ENCODE measurements around the gene NEDD4L. TPM values are rescaled to one million over a fixed set of nuclear protein-coding genes. Genes with fewer than 3 reads are reported as not detected.
"Not testable (repeated sequence)": the region's sequence is repeated elsewhere in the genome, so short reads cannot be mapped to it uniquely, and the experiment has no call there.

Gene NEDD4L
- total RNA-seq, 1 donor from 2014 or later, result 99.5 TPM

DNA sequence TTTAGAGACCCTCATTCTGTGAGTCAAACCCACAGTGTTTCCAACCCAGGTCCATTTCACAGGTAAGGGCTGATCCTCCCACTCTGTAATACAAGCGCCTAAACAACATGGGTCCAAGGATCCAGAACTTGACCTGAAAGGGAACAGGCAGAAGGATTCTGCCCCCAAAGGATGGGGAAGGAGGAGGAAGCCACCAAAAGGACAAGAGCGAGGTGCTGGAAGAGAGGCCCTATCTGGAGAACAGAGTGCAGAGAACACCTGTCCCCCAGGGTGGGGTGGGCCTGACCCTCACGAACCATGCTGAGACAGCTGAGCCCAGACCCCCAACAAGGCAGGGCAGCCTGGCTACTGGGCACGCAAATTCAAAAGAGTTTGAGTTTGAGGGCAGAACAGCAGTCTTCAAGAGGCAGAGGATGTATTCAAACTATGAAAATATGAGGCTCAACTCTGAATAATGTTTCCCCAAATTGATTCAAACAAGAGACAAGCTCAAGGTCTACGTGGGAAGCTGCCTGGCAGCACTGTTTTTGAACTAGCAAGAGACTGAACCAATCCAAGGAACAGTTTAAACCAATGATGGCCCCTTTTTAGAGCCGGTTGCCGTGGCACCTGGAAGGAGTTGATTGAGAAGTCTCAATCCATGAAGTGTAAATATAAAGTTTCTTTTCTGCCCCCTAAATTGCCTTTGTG, 372.1 kb downstream of the NEDD4L start:
- no peak for DNase-seq (ENCODE audit: low spot score)

DNA sequence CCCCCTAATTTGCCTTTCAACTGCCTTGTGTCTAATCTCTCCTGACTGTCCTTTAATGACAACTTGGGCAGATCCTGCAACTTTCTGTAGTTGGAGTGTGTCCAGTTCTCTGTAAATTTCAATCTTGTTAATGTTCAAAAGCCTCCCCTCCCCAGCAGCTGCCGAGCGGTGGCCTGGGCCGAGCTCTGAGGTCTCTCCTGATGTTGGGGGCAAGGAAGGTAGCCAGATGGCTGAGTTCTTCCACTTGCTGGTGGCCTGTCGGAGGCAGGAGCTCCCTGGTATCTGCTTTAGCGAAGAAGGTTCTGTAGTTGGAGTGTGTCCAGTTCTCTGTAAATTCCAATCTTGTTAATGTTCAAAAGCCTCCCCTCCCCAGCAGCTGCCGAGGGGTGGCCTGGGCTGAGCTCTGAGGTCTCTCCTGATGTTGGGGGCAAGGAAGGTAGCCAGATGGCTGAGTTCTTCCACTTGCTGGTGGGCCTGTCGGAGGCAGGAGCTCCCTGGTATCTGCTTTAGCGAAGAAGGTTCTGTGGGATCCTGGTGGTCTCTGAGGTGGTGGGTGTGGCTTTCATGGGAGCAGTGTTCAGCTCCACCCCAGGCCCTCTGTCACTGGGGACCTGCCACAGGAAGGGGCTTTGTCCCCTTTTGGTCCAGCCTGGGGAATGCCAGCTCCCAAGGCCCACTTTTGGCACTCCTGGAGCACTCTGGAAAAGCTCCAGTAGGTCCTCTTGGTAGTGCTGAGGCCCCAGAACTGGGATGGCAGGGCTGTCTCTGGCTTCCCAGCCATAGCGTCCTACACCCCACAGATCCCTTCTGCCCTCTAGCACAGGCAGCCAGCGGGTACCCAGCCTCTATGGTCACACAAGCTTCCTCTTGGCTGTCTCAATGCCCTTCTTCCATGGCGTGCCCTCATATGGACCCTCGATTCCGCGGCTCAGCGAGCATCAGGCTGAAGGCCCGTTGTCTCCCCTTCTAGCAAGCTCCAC, 373.0 kb downstream of the NEDD4L start:
- DNase-seq (ENCODE audit: low spot score), result no peak

DNA sequence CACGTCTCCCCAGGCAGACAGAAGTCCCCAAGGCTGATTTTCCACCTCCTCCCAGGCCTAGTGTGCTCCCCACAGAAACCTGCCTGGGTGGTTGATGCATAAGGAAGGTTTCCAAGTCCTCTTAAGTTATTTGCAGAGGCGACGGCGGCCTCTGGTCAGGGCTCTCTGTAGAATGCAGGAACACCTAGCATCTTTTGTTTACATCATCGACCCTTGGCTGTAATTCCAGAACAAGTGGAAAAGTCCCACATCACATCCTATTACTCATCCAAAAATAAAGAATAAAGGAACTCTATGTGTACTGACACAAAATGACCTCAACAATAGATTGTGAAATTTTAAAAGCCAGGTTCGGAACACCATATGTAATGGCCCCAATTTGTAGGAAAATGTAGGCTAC, 373.7 kb downstream of the NEDD4L start:
- peak; percentile 86 for DNase-seq (ENCODE audit: low spot score)

DNA sequence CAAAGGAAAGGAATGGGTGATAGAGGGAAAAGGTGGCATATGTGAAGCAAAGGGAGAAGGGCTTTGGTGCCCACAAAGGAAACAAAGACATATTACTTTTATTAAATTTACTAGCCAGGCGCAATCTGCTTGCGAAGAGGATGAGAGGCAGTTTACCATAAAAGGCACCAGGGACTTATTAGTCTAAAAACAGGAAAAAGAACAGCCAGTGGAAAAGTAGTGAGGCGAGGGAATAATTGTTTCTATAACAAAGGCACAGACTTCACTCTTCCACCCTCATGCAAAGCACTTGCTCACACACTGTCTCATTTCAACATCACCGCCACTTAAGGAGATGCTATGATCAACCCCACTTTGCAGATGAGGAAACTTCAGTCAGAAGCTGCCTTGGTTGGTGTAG, 374.3 kb downstream of the NEDD4L start:
- DNase-seq (ENCODE audit: low spot score), result no peak

DNA sequence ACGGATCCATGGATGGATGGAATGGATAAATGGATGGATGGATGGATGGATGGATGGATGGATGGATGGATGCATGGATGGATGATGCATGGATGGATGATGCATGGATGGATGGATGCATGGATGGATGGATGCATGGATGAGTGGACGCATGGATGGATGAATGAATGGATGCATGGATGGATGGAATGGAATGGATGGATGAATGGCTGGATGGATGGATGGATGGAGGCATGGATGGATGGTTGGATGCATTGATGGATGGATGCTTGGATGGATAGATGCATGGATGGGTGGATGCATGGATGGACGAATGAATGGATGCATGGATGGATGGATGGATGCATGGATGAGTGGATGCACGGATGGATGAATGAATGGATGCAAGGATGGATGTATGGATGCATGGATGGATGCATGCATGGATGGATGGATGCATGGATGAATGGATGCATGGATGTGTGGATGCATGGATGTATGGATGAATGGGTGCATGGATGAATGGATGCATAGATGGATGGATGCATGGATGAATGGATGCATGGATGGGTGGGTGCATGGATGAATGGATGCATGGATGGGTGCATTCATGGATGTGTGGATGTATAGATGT, 375.7 kb downstream of the NEDD4L start:
- no peak for DNase-seq (ENCODE audit: low spot score)

DNA sequence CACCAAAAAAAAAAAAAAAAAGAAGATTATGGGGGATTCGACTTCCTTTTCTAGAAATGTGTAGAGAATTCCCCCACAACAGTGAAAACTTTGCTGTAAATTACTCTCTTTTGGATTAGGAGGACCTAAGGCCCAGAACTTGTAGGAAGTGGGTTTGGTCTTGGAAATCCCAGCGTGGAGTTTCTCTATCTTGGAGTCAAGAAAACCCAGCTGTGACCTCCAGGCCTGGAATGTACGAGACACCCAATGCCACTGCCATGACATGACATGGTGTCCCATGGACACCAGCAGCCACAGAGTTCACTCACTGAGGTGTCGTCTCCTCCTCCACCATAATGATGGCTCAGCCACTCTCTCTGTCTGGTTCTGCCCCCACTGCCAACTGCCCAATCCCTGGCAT, 382.6 kb downstream of the NEDD4L start:
- DNase-seq (ENCODE audit: low spot score), result no peak

DNA sequence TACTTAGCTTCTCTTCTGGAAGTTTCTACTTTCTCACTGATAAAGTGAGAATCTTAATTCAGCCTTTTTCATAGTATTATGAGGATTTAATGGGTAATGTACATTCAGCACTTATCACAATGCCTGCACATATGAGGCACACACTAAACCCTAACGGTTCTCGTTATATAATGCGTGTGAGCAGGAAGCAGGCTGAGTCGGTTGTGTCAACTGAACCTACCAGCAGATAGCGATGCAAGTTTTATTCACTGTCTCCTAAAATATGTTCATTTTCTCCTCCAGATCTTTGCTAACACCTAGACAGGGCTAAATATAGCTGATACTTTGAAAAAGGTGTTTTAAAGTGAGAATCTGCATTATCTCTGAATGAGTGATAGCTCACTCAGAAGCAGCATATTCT, 383.3 kb downstream of the NEDD4L start:
- DNase-seq (ENCODE audit: low spot score), result no peak

DNA sequence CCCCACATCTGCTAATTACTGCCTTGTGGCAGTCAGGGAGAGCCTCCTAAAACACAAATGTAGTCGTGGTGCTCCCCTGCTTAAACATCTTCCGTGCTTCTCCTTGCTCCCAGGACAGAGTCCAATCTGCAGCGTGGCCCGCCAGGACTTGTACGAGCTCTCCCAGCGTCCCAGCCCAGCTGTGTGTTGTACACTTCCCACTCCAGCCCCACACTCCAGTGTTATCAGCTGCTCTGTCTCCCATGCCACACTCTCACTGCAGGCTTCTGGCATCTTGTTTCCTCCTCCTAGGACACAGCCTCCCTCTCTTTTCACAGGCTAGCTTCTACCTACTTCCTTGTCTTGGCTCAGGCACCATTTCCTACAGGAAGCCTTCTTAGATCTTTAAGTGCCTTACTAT, 385.4 kb downstream of the NEDD4L start:
- no peak for DNase-seq (ENCODE audit: low spot score)

DNA sequence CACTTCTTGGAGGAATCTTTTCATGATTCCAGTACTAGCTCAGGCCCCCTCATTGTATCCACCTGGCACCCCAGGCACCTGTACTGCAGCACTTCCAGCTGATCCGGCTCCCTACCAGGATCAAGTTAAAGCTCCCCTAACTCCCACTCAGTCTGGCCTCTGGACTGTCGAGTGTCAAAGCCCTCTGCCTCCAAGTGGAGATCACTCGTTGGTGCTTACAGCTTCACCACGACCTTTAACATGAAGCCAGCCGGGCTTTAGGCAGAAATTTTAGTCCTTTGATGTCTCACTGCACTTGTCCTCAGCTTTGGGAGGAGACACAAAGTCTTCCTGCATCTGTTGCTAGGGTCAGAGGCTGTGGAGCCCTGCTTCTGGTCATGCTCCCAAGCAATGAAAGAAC, 387.2 kb downstream of the NEDD4L start:
- no peak for DNase-seq (ENCODE audit: low spot score)

DNA sequence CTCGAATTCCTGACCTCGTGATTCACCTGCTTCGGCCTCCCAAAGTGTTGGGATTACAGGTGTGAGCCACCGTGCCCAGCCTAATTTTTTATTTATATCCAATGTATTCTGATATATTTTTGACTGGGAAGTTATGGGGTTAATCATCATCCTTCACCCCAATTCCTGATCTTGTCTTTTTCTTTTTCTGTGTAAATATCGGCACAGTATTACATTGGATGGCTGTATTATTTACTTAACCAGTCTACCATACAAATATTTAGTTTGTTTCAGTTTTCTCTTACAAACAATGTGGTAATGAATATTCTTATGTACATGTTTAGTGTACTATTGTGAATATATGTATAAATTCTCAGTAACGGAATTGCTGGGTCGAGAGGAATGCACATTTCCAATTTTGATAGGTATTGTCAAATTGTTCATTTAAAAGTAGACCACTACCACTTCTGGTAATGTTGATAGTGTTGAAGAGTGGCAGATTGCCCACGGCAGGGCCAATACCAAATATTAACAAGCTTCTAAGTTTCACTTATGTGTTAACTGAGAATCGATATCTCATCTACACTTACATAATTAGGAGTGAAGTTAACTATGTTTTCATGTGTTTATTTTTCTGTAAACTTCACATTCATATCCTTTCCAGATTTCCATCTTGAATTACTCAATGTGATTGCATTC, 388.2 kb downstream of the NEDD4L start:
- no peak for DNase-seq (ENCODE audit: low spot score)

DNA sequence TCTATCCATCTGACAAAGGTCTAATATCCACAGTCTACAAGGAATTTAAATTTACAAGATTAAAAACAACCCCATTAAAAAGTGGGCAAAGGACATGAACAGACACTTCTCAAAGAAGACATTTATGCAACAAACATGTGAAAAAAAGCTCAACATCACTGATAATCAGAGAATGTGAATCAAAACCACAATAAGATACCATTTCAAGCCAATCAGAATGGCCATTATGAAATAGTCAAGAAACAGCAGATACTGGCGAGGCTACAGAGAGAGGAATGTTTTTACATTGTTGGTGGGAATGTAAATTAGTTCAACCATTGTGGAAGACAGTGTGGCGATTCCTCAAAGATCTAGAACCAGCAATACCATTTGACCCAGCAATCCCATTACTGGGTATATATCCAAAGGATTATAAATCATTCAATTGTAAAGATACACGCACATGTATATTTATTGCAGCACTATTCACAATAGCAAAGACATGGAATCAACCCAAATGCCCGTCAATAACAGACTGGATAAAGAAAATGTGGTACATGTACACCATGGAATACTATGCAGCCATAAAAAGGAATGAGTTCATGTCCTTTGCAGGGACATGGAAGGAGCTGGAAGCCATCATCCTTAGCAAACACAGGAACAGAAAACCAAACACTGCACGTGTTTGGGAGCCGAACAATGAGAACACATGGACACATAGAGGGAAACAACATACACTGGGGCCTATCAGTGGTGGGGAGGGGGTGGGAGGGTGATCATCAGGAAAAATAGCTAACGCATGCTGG, 391.4 kb downstream of the NEDD4L start:
- DNase-seq (ENCODE audit: low spot score), result not testable (repeated sequence)

DNA sequence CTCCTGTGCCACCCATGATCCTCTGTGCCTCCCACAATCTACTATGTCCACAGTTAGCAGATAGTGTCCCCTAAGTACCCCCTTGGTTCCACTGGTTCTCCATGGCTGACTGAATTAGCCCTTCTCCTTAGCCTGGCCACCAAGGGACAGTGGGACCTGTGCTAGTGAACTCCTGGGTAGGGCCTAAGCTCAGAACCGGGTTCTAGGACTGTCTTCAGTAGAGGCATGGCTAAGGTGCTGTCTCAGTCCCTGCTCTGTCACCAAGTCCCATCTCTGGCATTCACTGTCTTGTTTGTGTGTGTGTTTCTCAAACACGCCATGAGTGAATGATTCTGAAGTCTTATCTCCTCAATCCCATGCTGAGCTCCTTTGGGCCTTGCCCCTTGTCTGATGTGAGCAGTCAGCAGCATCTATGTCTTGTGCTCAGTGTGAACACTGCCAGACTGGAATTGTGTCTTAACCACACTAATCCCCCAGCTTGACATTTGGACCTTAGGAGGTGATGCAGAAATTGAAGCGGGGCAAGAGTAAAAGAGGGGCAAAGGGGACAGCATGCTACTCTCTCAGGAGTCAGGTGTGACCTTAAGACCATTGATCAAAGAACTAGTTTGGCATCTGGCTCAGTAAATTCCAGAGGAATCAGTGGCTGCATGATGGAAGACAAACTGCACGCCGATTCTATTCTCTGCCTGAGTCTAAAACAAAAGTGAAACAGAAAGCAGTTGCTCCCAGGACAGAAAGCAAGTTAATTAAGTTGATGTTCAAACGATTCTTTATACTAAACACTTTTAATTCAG, 394.3 kb downstream of the NEDD4L start:
- DNase-seq (ENCODE audit: low spot score), result no peak

DNA sequence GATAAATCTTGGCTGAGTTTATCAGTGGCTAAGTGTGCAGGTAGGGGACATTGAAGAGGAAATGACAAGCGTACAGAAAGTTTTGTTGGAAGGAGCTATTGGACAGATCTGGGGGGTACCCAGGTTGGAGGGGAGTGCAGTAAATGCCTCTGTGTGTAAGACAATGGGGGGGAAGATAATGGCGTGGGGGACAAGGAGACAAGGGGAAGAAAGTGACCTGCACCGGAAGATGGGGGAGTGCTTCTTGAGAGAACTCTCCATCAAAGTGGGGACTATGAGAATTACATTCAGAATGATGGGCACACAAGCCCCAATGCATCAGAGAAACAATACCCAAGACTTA, 394.9 kb downstream of the NEDD4L start:
- DNase-seq (ENCODE audit: low spot score), result no peak

DNA sequence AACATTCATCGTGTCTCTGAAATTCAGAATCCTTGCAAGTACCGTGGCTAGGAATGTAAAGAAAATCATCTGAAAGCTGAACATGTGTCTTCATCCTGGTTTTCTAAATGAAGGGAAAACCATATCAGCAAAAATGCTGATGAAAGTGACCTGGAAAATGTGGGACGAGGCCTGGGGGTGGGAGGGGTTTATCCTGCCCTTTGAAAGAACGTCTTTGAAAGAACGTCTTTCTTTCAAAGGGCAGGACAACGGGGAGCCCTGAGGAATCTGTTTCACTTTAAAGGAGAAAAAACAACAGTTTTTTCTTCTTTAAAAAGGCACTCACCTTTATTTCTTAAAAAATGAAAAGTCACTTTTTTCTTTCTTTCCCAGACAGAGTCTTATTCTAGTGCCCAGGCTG, 399.6 kb downstream of the NEDD4L start:
- DNase-seq (ENCODE audit: low spot score), result no peak

DNA sequence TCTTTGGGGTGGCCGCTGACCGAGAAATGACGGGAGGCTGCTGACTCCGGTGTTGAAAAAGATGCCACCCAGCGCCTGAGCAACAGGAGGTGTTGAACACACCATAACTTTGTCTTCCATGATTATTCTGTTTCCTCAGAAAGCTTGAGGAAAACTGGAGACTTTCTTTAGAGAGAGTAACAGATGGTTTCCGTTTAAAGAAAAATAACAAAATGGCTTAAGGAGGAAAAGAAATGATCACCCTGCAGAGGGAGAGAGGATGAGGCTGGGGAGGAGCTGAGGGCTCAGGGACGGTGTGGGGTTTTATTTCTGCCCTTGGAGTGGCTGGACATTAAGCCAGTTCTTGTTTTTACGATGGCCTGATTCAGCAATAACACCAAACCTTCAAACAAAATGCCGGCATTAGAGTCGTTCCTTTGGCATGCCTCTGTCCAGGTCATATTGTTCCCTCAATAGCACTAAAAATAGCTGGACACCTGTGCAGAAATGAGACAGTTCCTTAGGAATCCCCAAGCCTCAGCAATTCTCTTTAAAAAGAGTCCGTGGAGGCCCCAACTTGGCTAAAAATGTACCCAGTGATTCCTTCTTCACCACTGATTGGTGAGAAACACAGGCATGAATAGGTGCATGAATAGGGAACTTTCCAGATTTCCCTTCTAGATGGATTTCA, 402.5 kb downstream of the NEDD4L start:
- DNase-seq (ENCODE audit: low spot score), result no peak

DNA sequence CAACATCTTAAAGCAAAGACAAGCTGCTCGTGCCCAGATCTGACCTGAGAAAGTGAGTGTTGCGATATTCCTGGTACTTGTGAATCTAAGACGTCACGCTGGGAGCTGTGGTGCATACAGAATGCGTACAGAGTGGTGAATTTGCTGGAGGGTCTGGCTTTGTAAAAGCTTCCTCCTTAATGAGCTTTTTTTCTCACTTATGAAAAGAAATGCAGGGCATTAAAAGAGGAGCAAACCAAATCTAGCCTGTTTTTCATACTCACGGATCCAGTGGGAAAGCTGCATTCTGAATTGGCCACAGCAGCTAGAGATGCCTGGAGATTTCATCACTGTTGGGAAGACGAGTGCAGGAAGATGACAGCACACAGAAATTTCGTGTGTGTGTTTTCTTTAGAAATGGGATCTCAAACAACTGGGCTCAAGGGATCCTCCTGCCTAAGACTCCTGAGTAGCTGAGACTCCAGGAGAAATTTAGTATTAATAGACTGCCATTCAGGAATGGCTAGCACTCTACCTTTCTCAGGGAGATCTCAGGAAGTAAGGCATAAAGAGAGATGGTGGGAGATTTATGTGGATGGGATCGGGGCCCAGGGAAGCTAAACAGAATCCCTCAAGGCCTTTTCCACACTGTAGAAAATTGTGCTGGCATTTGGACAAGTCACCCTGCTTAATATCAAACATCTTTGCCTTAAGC, 403.5 kb downstream of the NEDD4L start:
- DNase-seq (ENCODE audit: low spot score), result no peak

DNA sequence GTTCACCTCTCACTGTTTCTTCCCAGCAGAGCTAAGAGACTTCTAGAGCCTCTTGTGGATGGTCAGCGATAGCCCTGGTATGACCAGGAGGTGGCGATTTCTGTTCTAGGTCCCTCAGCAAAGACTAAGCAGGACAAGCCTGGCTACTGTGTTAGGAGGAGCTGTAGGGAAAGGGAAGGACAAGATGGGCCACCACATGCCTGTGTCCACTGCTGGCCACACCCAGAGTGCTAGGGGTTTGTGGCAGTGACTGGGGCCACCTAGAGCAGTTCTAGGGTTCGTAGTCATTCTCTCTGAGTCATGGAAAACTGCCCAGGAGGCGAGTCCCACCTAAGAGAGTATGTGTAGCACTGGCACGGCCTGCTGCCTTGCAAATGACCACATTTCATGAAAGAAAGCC, 405.4 kb downstream of the NEDD4L start:
- no peak for DNase-seq (ENCODE audit: low spot score)

Data from mucosa of gallbladder (tissue), 1 donor.